ENCODE data around the gene ITPKB.

GRCh38 chr1:226619031-226619430 is 120.1 kb downstream of the ITPKB start:
- no peak for TF ChIP-seq POLR2A (IDR thresholded peaks at IDR 0.05; ENCODE audit: extremely low read depth, insufficient read length)
- TF ChIP-seq CTCF (IDR thresholded peaks at IDR 0.05; ENCODE audit: low read depth, low read length): no peak
